H1 (cell line): Measurements from ENCODE around the gene PPP6C. TPM values are rescaled to one million over a fixed set of nuclear protein-coding genes. Genes with fewer than 3 reads are reported as not detected.

ENCODE experiments used
- CTCF ChIA-PET: fragments of 300-600 bp; sonication (Branson Sonifier 250); formaldehyde crosslinking; loops from one replicate; lab custom pipeline; 2021; ENCODE audit not compliant: partially characterized antibody; lab: Charles Lee
- POLR2A ChIA-PET: fragments of 300-600 bp; sonication (Branson Sonifier 250); formaldehyde crosslinking; loops from one replicate; lab custom pipeline; 2021; ENCODE audit warnings: inconsistent platforms; ENCODE audit not compliant: partially characterized antibody; lab: Charles Lee
- DNase-seq, 2 experiments: peaks; one replicate each; pipeline versions ENCODE4 v3.0.0 to v3.0.0-alpha.2; 2010 to 2022; ENCODE audit warnings: low spot score in 2 of 2, low read depth in 1 of 2, mixed read lengths in 1 of 2
- FAIRE-seq: peaks from 2 replicates; lab custom pipeline; 2011; peaks lifted over from hg19 to GRCh38; lab: Jason Lieb, UNC
- H2AFZ ChIP-seq: 2 replicates; pipeline ENCODE4 v1.8.1; 2012; ENCODE audit warnings: low read length, inconsistent platforms
- H2AK5ac ChIP-seq: 2 replicates; pipeline ENCODE4 v1.6.1; 2013; ENCODE audit warnings: low read depth, low read length
- H2BK120ac ChIP-seq: replicated peaks from 2 replicates; pipeline ENCODE3; 2013; ENCODE audit warnings: low read depth, low read length, inconsistent platforms
- H2BK12ac ChIP-seq: 2 replicates; pipeline ENCODE4 v1.6.1; 2013; ENCODE audit warnings: low read depth, low read length
- H2BK15ac ChIP-seq: 2 replicates; pipeline ENCODE4 v1.6.1; 2013; ENCODE audit warnings: low read length
- H2BK20ac ChIP-seq: 2 replicates; pipeline ENCODE4 v1.6.1; 2013; ENCODE audit warnings: low read length
- H2BK5ac ChIP-seq: 2 replicates; pipeline ENCODE4 v1.6.1; 2013; ENCODE audit warnings: low read depth, low read length
- H3K14ac ChIP-seq: 2 replicates; pipeline ENCODE4 v1.6.1; 2013; ENCODE audit warnings: inconsistent platforms; ENCODE audit not compliant: insufficient read length
- H3K18ac ChIP-seq: 2 replicates; pipeline ENCODE4 v1.6.1; 2013; ENCODE audit warnings: low read length; ENCODE audit errors: extremely low read depth
- H3K23ac ChIP-seq: 2 replicates; pipeline ENCODE4 v1.6.1; 2013; ENCODE audit warnings: inconsistent platforms; ENCODE audit not compliant: insufficient read length
- H3K23me2 ChIP-seq: 2 replicates; pipeline ENCODE4 v1.6.1; 2013; ENCODE audit warnings: low read depth, low read length
- H3K27ac ChIP-seq: 2 replicates; pipeline ENCODE4 v1.6.1; 2011; ENCODE audit warnings: low read depth, low read length, inconsistent platforms
- H3K27me3 ChIP-seq, 4 experiments: replicated peaks in 1 of 4; 1 replicate in 1 of 4; 2 replicates in 3 of 4; pipeline versions ENCODE4 v1.6.1 to v1.8.1; 2011 to 2013; ENCODE audit warnings: low read length in 3 of 4, mild to moderate bottlenecking in 3 of 4, inconsistent platforms in 2 of 4, mixed read lengths in 2 of 4, moderate library complexity in 1 of 4; ENCODE audit not compliant: control insufficient read depth in 3 of 4, insufficient read depth in 3 of 4; ENCODE audit errors: extremely low read depth in 1 of 4
- H3K36me3 ChIP-seq, 4 experiments: 2 replicates each; pipeline versions ENCODE4 v1.6.1 to v1.8.1; 2011 to 2013; ENCODE audit warnings: mild to moderate bottlenecking in 4 of 4, low read length in 3 of 4, moderate library complexity in 2 of 4, control low read depth in 1 of 4, inconsistent platforms in 1 of 4; ENCODE audit not compliant: insufficient read depth in 4 of 4, control insufficient read depth in 2 of 4
- H3K4ac ChIP-seq: replicated peaks from 2 replicates; pipeline ENCODE3; 2013; ENCODE audit warnings: low read length, low read depth, mixed read lengths, inconsistent platforms; ENCODE audit not compliant: insufficient read length
- H3K4me1 ChIP-seq, 4 experiments: replicated peaks in 1 of 4; 1 replicate in 1 of 4; 2 replicates in 3 of 4; pipeline versions ENCODE4 v1.6.1 to v1.8.1; 2011 to 2013; ENCODE audit warnings: low read length in 3 of 4, inconsistent platforms in 2 of 4, mixed read lengths in 1 of 4; ENCODE audit not compliant: insufficient read depth in 4 of 4, control insufficient read depth in 3 of 4
- H3K4me2 ChIP-seq, 2 experiments: 2 replicates each; pipeline versions ENCODE4 v1.6.1 to v1.8.1; 2011 to 2013; ENCODE audit warnings: low read depth in 2 of 2, low read length in 2 of 2, control low read depth in 1 of 2, inconsistent platforms in 1 of 2, mild to moderate bottlenecking in 1 of 2; ENCODE audit not compliant: insufficient read depth in 1 of 2
- H3K4me3 ChIP-seq, 4 experiments: fragments of 200-600, 300-600 bp in 1 of 4; sonication (generic), shearing (Covaris generic), sonication (Bioruptor Twin) in 1 of 4; 2 replicates each; pipeline versions ENCODE4 v1.5.1 to v1.8.1; 2011 to 2016; ENCODE audit warnings: low read length in 4 of 4, low read depth in 3 of 4, control low read depth in 2 of 4, inconsistent platforms in 2 of 4, mild to moderate bottlenecking in 2 of 4, mixed read lengths in 1 of 4, moderate library complexity in 1 of 4; ENCODE audit not compliant: insufficient read depth in 2 of 4; ENCODE audit errors: extremely low read depth in 1 of 4
- H3K56ac ChIP-seq: replicated peaks from 2 replicates; pipeline ENCODE3; 2013; ENCODE audit warnings: low read depth, mild to moderate bottlenecking, mixed read lengths, low read length, inconsistent platforms; ENCODE audit not compliant: insufficient read length
- H3K79me1 ChIP-seq: 2 replicates; pipeline ENCODE4 v1.6.1; 2013; ENCODE audit warnings: low read depth, low read length, control low read depth
- H3K79me2 ChIP-seq, 2 experiments: 2 replicates each; pipeline versions ENCODE4 v1.6.1 to v1.8.1; 2012 to 2013; ENCODE audit warnings: low read length in 2 of 2, mild to moderate bottlenecking in 2 of 2, inconsistent platforms in 1 of 2; ENCODE audit not compliant: insufficient read depth in 2 of 2, control insufficient read depth in 1 of 2
- H3K9ac ChIP-seq, 4 experiments: replicated peaks in 1 of 4; 1 replicate in 1 of 4; 2 replicates in 3 of 4; pipeline versions ENCODE4 v1.6.1 to v1.8.1; 2011 to 2013; ENCODE audit warnings: low read depth in 3 of 4, low read length in 3 of 4, control low read depth in 2 of 4, mild to moderate bottlenecking in 2 of 4, moderate library complexity in 2 of 4, inconsistent platforms in 1 of 4; ENCODE audit errors: extremely low read depth in 1 of 4
- H3K9me3 ChIP-seq, 2 experiments: 2 replicates each; pipeline versions ENCODE4 v1.6.1 to v1.8.1; 2012 to 2013; ENCODE audit warnings: mild to moderate bottlenecking in 2 of 2, moderate library complexity in 2 of 2, control low read depth in 1 of 2, inconsistent platforms in 1 of 2, low read depth in 1 of 2, low read length in 1 of 2, mixed read lengths in 1 of 2; ENCODE audit not compliant: insufficient read depth in 2 of 2
- H4K20me1 ChIP-seq, 2 experiments: replicated peaks in 1 of 2; 2 replicates each; pipeline versions ENCODE3 to v1.8.1; 2011 to 2013; ENCODE audit warnings: inconsistent platforms in 2 of 2, low read length in 2 of 2, mild to moderate bottlenecking in 1 of 2; ENCODE audit not compliant: insufficient read depth in 2 of 2, control insufficient read depth in 1 of 2
- H4K5ac ChIP-seq: 2 replicates; pipeline ENCODE4 v1.6.1; 2013; ENCODE audit warnings: low read length, low read depth, mixed read lengths, inconsistent platforms; ENCODE audit not compliant: insufficient read length
- H4K8ac ChIP-seq: 2 replicates; pipeline ENCODE4 v1.8.0; 2013; ENCODE audit warnings: mild to moderate bottlenecking, moderate library complexity, low read length, inconsistent platforms; ENCODE audit not compliant: insufficient read depth; ENCODE audit errors: extremely low read depth
- H4K91ac ChIP-seq: replicated peaks from 2 replicates; pipeline ENCODE3; 2013; ENCODE audit warnings: low read length, mixed read lengths, inconsistent platforms; ENCODE audit not compliant: insufficient read length
- ATF2 ChIP-seq: IDR thresholded peaks from 2 replicates; pipeline ENCODE4 v1.6.1; 2012; ENCODE audit warnings: low read length, inconsistent platforms
- CREB1 ChIP-seq: IDR thresholded peaks from 2 replicates; pipeline ENCODE4 v1.6.1; 2012; ENCODE audit warnings: inconsistent platforms
- GABPA ChIP-seq: IDR thresholded peaks from 2 replicates; pipeline ENCODE4 v1.6.1; 2011; ENCODE audit warnings: mild to moderate bottlenecking, low read length, moderate library complexity, borderline replicate concordance; ENCODE audit not compliant: insufficient read depth
- NANOG ChIP-seq: IDR thresholded peaks from 2 replicates; pipeline ENCODE4 v1.6.1; 2011; ENCODE audit warnings: low read length, low read depth, mild to moderate bottlenecking, inconsistent platforms; ENCODE audit not compliant: insufficient read depth, poor library complexity, severe bottlenecking
- RBBP5 ChIP-seq: IDR thresholded peaks from 2 replicates; pipeline ENCODE4 v1.7.1; 2012; ENCODE audit warnings: low read depth, mild to moderate bottlenecking, inconsistent platforms, low read length, moderate library complexity, borderline replicate concordance
- RFX5 ChIP-seq: IDR thresholded peaks from 2 replicates; pipeline ENCODE4 v1.6.1; 2011; ENCODE audit warnings: low read depth, low read length, improper control_type of control experiment, borderline replicate concordance
- SAP30 ChIP-seq: fragments of 300-600 bp; sonication (generic); IDR thresholded peaks from 2 replicates; pipeline ENCODE4 v1.7.1; 2012; ENCODE audit warnings: low read length, moderate library complexity, mild to moderate bottlenecking, inconsistent platforms; ENCODE audit not compliant: insufficient read depth, insufficient replicate concordance
- SP1 ChIP-seq: IDR thresholded peaks from 2 replicates; pipeline ENCODE4 v1.6.1; 2011; ENCODE audit warnings: low read depth, low read length
- TCF12 ChIP-seq: IDR thresholded peaks from 2 replicates; pipeline ENCODE4 v1.6.1; 2011; ENCODE audit warnings: low read depth, mild to moderate bottlenecking, low read length
- TEAD4 ChIP-seq: IDR thresholded peaks from 2 replicates; pipeline ENCODE4 v1.6.1; 2012; ENCODE audit warnings: low read depth, low read length, inconsistent platforms, mixed read lengths
- WGBS, 2 experiments: shearing (Covaris generic) in 1 of 2; methylation state at CpG; one replicate each; pipeline versions ENCODE4 v1.1.6 to v1.1.7; 2013 to 2015; ENCODE audit warnings: low lambda C conversion rate in 2 of 2, mixed read lengths in 2 of 2, inconsistent platforms in 1 of 2, low coverage in 1 of 2, missing lambda C conversion rate in 1 of 2; ENCODE audit not compliant: insufficient replicate concordance in 2 of 2, insufficient coverage in 1 of 2, insufficient read length in 1 of 2; ENCODE audit errors: extremely low coverage in 1 of 2, missing lambda C conversion rate in 1 of 2; 5-methylcytosine and 5-hydroxymethylcytosine counted together
- polyA plus RNA-seq, 7 experiments: library from polyadenylated mRNA; depleted of rRNA in 3 of 7; stranded (reverse) in 5 of 7; unstranded in 2 of 7; fragments of >200 nt in 5 of 7; fragments of 200-250 nt in 2 of 7; gene quantifications; 1 replicate in 5 of 7; 2 replicates in 1 of 7; 4 replicates in 1 of 7; pipeline versions ENCODE4 v1.2.1 to v1.2.3, GENCODE V29; 2011 to 2013; ENCODE audit warnings: missing spikeins in 2 of 7, mixed read lengths in 2 of 7
- total RNA-seq: library from RNA; stranded (reverse); fragmentation: NEBNext Ultra II Directional; extraction: Animal tissue kit (Norgen Biotek cat#: 25700); gene quantifications from 2 replicates; pipeline ENCODE4 v1.2.1, GENCODE V29; 2021

PPP6C gene
- total and polyA plus RNA-seq, 2 of the 8 experiments (the other 6 are each of a cell fraction or from before 2014, with no cell fraction given), result 22.8 to 52.3 TPM

GRCh38 chr9:125227761-125228160, 38.2 kb upstream of the PPP6C start:
- Histone ChIP-seq H4K20me1 (no peaks in the 10 kb centered on the region), H2BK5ac (no peak overlapping the region), H3K4me2 (no peak overlapping the region), H3K79me1 (no peaks in the 10 kb centered on the region), H3K79me2 (no peaks in the 10 kb centered on the region), H3K27me3 (no peaks in the 10 kb centered on the region), H3K14ac (no peak overlapping the region), H3K4me3 (no peak overlapping the region), H3K9me3 (no peaks in the 10 kb centered on the region), H3K4me1 (no peaks in the 10 kb centered on the region), H3K27ac (no peak overlapping the region), H2AK5ac (no peak overlapping the region), H4K8ac (no peak overlapping the region), H4K91ac (no peak overlapping the region)
- CTCF ChIA-PET, result interaction anchor here (1.2 to 1.3 kb wide), 2 partner anchors 33 to 331 kb away, joined by 3 read pairs; no protein-coding TSS in a partner anchor
- no peak for DNase-seq
- TF ChIP-seq RBBP5 (no peak), SAP30 (no peak), GABPA (no peak), RFX5 (no peak), TEAD4 (no peak), TCF12 (no peak), NANOG (no peak), SP1 (no peak), ATF2 (no peak), CREB1 (no peak)
- TF ChIP-seq, all 59 proteins: peak for 0
- Histone ChIP-seq H3K4ac (no peak overlapping the region), H3K56ac (no peak overlapping the region), H2BK20ac (no peak overlapping the region), H2BK15ac (no peak overlapping the region), H2AFZ (no peak overlapping the region), H3K23ac (no peak overlapping the region), H3K23me2 (no peaks in the 10 kb centered on the region; the same call in 1 of the 2 replicates), H3K9ac (no peak overlapping the region), H3K36me3 (peaks cover 0 to 2% (median 0%) of the 10 kb centered on the region in 4 experiments; a peak in 1 of 8 replicates), H3K18ac (no peak overlapping the region), H2BK12ac (no peak overlapping the region), H4K5ac (no peak overlapping the region), H2BK120ac (no peak overlapping the region)
- FAIRE-seq, result no peak
- WGBS, 2 experiments, result 91% methylated on average over 6 of the region's 6 CpGs; no CpG with 5 or more reads in 1 of the 2 experiments
- POLR2A ChIA-PET, result interaction anchor here (1.5 to 2.6 kb wide), 3 partner anchors 9 to 16 kb away, joined by 4 to 8 read pairs (median 8); partner anchors contain the start of gene HSPA5
